H1 (cell line): Measurements from ENCODE around the gene USP1. TPM values are rescaled to one million over a fixed set of nuclear protein-coding genes. Genes with fewer than 3 reads are reported as not detected.

Source experiments
- CTCF ChIA-PET: fragments of 300-600 bp; sonication (Branson Sonifier 250); formaldehyde crosslinking; loops from one replicate; lab custom pipeline; 2021; ENCODE audit not compliant: partially characterized antibody; lab: Charles Lee
- POLR2A ChIA-PET: fragments of 300-600 bp; sonication (Branson Sonifier 250); formaldehyde crosslinking; loops from one replicate; lab custom pipeline; 2021; ENCODE audit warnings: inconsistent platforms; ENCODE audit not compliant: partially characterized antibody; lab: Charles Lee
- DNase-seq, 2 experiments: peaks; one replicate each; pipeline versions ENCODE4 v3.0.0 to v3.0.0-alpha.2; 2010 to 2022; ENCODE audit warnings: low spot score in 2 of 2, low read depth in 1 of 2, mixed read lengths in 1 of 2
- FAIRE-seq: peaks from 2 replicates; lab custom pipeline; 2011; peaks lifted over from hg19 to GRCh38; lab: Jason Lieb, UNC
- H2AFZ ChIP-seq: 2 replicates; pipeline ENCODE4 v1.8.1; 2012; ENCODE audit warnings: low read length, inconsistent platforms
- H2AK5ac ChIP-seq: 2 replicates; pipeline ENCODE4 v1.6.1; 2013; ENCODE audit warnings: low read depth, low read length
- H2BK120ac ChIP-seq: replicated peaks from 2 replicates; pipeline ENCODE3; 2013; ENCODE audit warnings: low read depth, low read length, inconsistent platforms
- H2BK12ac ChIP-seq: 2 replicates; pipeline ENCODE4 v1.6.1; 2013; ENCODE audit warnings: low read depth, low read length
- H2BK15ac ChIP-seq: 2 replicates; pipeline ENCODE4 v1.6.1; 2013; ENCODE audit warnings: low read length
- H2BK20ac ChIP-seq: 2 replicates; pipeline ENCODE4 v1.6.1; 2013; ENCODE audit warnings: low read length
- H2BK5ac ChIP-seq: 2 replicates; pipeline ENCODE4 v1.6.1; 2013; ENCODE audit warnings: low read depth, low read length
- H3K14ac ChIP-seq: 2 replicates; pipeline ENCODE4 v1.6.1; 2013; ENCODE audit warnings: inconsistent platforms; ENCODE audit not compliant: insufficient read length
- H3K18ac ChIP-seq: 2 replicates; pipeline ENCODE4 v1.6.1; 2013; ENCODE audit warnings: low read length; ENCODE audit errors: extremely low read depth
- H3K23ac ChIP-seq: 2 replicates; pipeline ENCODE4 v1.6.1; 2013; ENCODE audit warnings: inconsistent platforms; ENCODE audit not compliant: insufficient read length
- H3K23me2 ChIP-seq: 2 replicates; pipeline ENCODE4 v1.6.1; 2013; ENCODE audit warnings: low read depth, low read length
- H3K27ac ChIP-seq: 2 replicates; pipeline ENCODE4 v1.6.1; 2011; ENCODE audit warnings: low read depth, low read length, inconsistent platforms
- H3K27me3 ChIP-seq, 4 experiments: replicated peaks in 1 of 4; 1 replicate in 1 of 4; 2 replicates in 3 of 4; pipeline versions ENCODE4 v1.6.1 to v1.8.1; 2011 to 2013; ENCODE audit warnings: low read length in 3 of 4, mild to moderate bottlenecking in 3 of 4, inconsistent platforms in 2 of 4, mixed read lengths in 2 of 4, moderate library complexity in 1 of 4; ENCODE audit not compliant: control insufficient read depth in 3 of 4, insufficient read depth in 3 of 4; ENCODE audit errors: extremely low read depth in 1 of 4
- H3K36me3 ChIP-seq, 4 experiments: 2 replicates each; pipeline versions ENCODE4 v1.6.1 to v1.8.1; 2011 to 2013; ENCODE audit warnings: mild to moderate bottlenecking in 4 of 4, low read length in 3 of 4, moderate library complexity in 2 of 4, control low read depth in 1 of 4, inconsistent platforms in 1 of 4; ENCODE audit not compliant: insufficient read depth in 4 of 4, control insufficient read depth in 2 of 4
- H3K4ac ChIP-seq: replicated peaks from 2 replicates; pipeline ENCODE3; 2013; ENCODE audit warnings: low read length, low read depth, mixed read lengths, inconsistent platforms; ENCODE audit not compliant: insufficient read length
- H3K4me1 ChIP-seq, 4 experiments: replicated peaks in 1 of 4; 1 replicate in 1 of 4; 2 replicates in 3 of 4; pipeline versions ENCODE4 v1.6.1 to v1.8.1; 2011 to 2013; ENCODE audit warnings: low read length in 3 of 4, inconsistent platforms in 2 of 4, mixed read lengths in 1 of 4; ENCODE audit not compliant: insufficient read depth in 4 of 4, control insufficient read depth in 3 of 4
- H3K4me2 ChIP-seq, 2 experiments: 2 replicates each; pipeline versions ENCODE4 v1.6.1 to v1.8.1; 2011 to 2013; ENCODE audit warnings: low read depth in 2 of 2, low read length in 2 of 2, control low read depth in 1 of 2, inconsistent platforms in 1 of 2, mild to moderate bottlenecking in 1 of 2; ENCODE audit not compliant: insufficient read depth in 1 of 2
- H3K4me3 ChIP-seq, 4 experiments: fragments of 200-600, 300-600 bp in 1 of 4; sonication (generic), shearing (Covaris generic), sonication (Bioruptor Twin) in 1 of 4; 2 replicates each; pipeline versions ENCODE4 v1.5.1 to v1.8.1; 2011 to 2016; ENCODE audit warnings: low read length in 4 of 4, low read depth in 3 of 4, control low read depth in 2 of 4, inconsistent platforms in 2 of 4, mild to moderate bottlenecking in 2 of 4, mixed read lengths in 1 of 4, moderate library complexity in 1 of 4; ENCODE audit not compliant: insufficient read depth in 2 of 4; ENCODE audit errors: extremely low read depth in 1 of 4
- H3K56ac ChIP-seq: replicated peaks from 2 replicates; pipeline ENCODE3; 2013; ENCODE audit warnings: low read depth, mild to moderate bottlenecking, mixed read lengths, low read length, inconsistent platforms; ENCODE audit not compliant: insufficient read length
- H3K79me1 ChIP-seq: 2 replicates; pipeline ENCODE4 v1.6.1; 2013; ENCODE audit warnings: low read depth, low read length, control low read depth
- H3K79me2 ChIP-seq, 2 experiments: 2 replicates each; pipeline versions ENCODE4 v1.6.1 to v1.8.1; 2012 to 2013; ENCODE audit warnings: low read length in 2 of 2, mild to moderate bottlenecking in 2 of 2, inconsistent platforms in 1 of 2; ENCODE audit not compliant: insufficient read depth in 2 of 2, control insufficient read depth in 1 of 2
- H3K9ac ChIP-seq, 4 experiments: replicated peaks in 1 of 4; 1 replicate in 1 of 4; 2 replicates in 3 of 4; pipeline versions ENCODE4 v1.6.1 to v1.8.1; 2011 to 2013; ENCODE audit warnings: low read depth in 3 of 4, low read length in 3 of 4, control low read depth in 2 of 4, mild to moderate bottlenecking in 2 of 4, moderate library complexity in 2 of 4, inconsistent platforms in 1 of 4; ENCODE audit errors: extremely low read depth in 1 of 4
- H3K9me3 ChIP-seq, 2 experiments: 2 replicates each; pipeline versions ENCODE4 v1.6.1 to v1.8.1; 2012 to 2013; ENCODE audit warnings: mild to moderate bottlenecking in 2 of 2, moderate library complexity in 2 of 2, control low read depth in 1 of 2, inconsistent platforms in 1 of 2, low read depth in 1 of 2, low read length in 1 of 2, mixed read lengths in 1 of 2; ENCODE audit not compliant: insufficient read depth in 2 of 2
- H4K20me1 ChIP-seq, 2 experiments: replicated peaks in 1 of 2; 2 replicates each; pipeline versions ENCODE3 to v1.8.1; 2011 to 2013; ENCODE audit warnings: inconsistent platforms in 2 of 2, low read length in 2 of 2, mild to moderate bottlenecking in 1 of 2; ENCODE audit not compliant: insufficient read depth in 2 of 2, control insufficient read depth in 1 of 2
- H4K5ac ChIP-seq: 2 replicates; pipeline ENCODE4 v1.6.1; 2013; ENCODE audit warnings: low read length, low read depth, mixed read lengths, inconsistent platforms; ENCODE audit not compliant: insufficient read length
- H4K8ac ChIP-seq: 2 replicates; pipeline ENCODE4 v1.8.0; 2013; ENCODE audit warnings: mild to moderate bottlenecking, moderate library complexity, low read length, inconsistent platforms; ENCODE audit not compliant: insufficient read depth; ENCODE audit errors: extremely low read depth
- H4K91ac ChIP-seq: replicated peaks from 2 replicates; pipeline ENCODE3; 2013; ENCODE audit warnings: low read length, mixed read lengths, inconsistent platforms; ENCODE audit not compliant: insufficient read length
- CREB1 ChIP-seq: IDR thresholded peaks from 2 replicates; pipeline ENCODE4 v1.6.1; 2012; ENCODE audit warnings: inconsistent platforms
- CTBP2 ChIP-seq: IDR thresholded peaks from 2 replicates; pipeline ENCODE4 v1.7.0; 2011; ENCODE audit warnings: borderline replicate concordance, mild to moderate bottlenecking, moderate library complexity, mixed read lengths, low read length; ENCODE audit not compliant: insufficient read depth, insufficient read length
- CTCF ChIP-seq, 3 experiments: IDR thresholded peaks; 1 replicate in 2 of 3; 2 replicates in 1 of 3; pipeline versions ENCODE4 v1.5.1 to v1.6.1; 2011; ENCODE audit warnings: low read length in 3 of 3, mild to moderate bottlenecking in 3 of 3, inconsistent platforms in 2 of 3, low read depth in 1 of 3, moderate library complexity in 1 of 3; ENCODE audit not compliant: insufficient read depth in 1 of 3; ENCODE audit errors: control extremely low read depth in 1 of 3
- EZH2 ChIP-seq: fragments of 200-600 bp; sonication (generic); IDR thresholded peaks from 2 replicates; pipeline ENCODE4 v1.7.1; 2012; ENCODE audit warnings: low read depth, mild to moderate bottlenecking, moderate library complexity, low read length, inconsistent platforms; ENCODE audit not compliant: severe bottlenecking
- RBBP5 ChIP-seq: IDR thresholded peaks from 2 replicates; pipeline ENCODE4 v1.7.1; 2012; ENCODE audit warnings: low read depth, mild to moderate bottlenecking, inconsistent platforms, low read length, moderate library complexity, borderline replicate concordance
- WGBS, 2 experiments: shearing (Covaris generic) in 1 of 2; methylation state at CpG; one replicate each; pipeline versions ENCODE4 v1.1.6 to v1.1.7; 2013 to 2015; ENCODE audit warnings: low lambda C conversion rate in 2 of 2, mixed read lengths in 2 of 2, inconsistent platforms in 1 of 2, low coverage in 1 of 2, missing lambda C conversion rate in 1 of 2; ENCODE audit not compliant: insufficient replicate concordance in 2 of 2, insufficient coverage in 1 of 2, insufficient read length in 1 of 2; ENCODE audit errors: extremely low coverage in 1 of 2, missing lambda C conversion rate in 1 of 2; 5-methylcytosine and 5-hydroxymethylcytosine counted together
- polyA plus RNA-seq, 7 experiments: library from polyadenylated mRNA; depleted of rRNA in 3 of 7; stranded (reverse) in 5 of 7; unstranded in 2 of 7; fragments of >200 nt in 5 of 7; fragments of 200-250 nt in 2 of 7; gene quantifications; 1 replicate in 5 of 7; 2 replicates in 1 of 7; 4 replicates in 1 of 7; pipeline versions ENCODE4 v1.2.1 to v1.2.3, GENCODE V29; 2011 to 2013; ENCODE audit warnings: missing spikeins in 2 of 7, mixed read lengths in 2 of 7
- total RNA-seq: library from RNA; stranded (reverse); fragmentation: NEBNext Ultra II Directional; extraction: Animal tissue kit (Norgen Biotek cat#: 25700); gene quantifications from 2 replicates; pipeline ENCODE4 v1.2.1, GENCODE V29; 2021

Gene USP1
- total and polyA plus RNA-seq, 2 of the 8 experiments (the other 6 are each of a cell fraction or from before 2014, with no cell fraction given), result 9.1 to 49.6 TPM

DNA sequence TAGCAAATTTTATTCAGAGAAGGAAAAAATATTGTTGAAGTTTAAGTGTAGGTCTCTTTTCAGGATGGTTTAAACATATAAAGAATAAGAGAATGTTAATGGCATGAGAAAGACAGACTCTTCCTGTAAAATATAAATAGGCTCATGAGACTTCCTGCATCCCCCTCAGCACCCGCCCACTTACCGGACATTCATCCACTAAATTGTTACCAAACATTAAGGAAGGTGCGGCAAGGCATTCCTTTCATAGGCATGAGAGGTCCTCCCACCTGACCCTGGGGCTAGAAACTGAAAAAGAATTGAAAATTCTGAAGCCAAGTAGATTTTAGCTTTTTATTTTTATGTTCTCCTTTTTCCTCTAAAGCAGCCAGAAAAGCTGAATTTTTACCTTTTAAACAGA lies 10.6 kb upstream of the USP1 start:
- POLR2A ChIA-PET, result interaction anchor here (1.8 to 3.2 kb wide), 3 partner anchors 9 to 228 kb away, joined by 5 to 16 read pairs (median 11); partner anchors contain the start of gene USP1
- H2BK15ac ChIP-seq, result no peak overlapping the region
- no peak overlapping the region for H3K18ac ChIP-seq
- H2BK12ac ChIP-seq, result no peak overlapping the region
- no peak overlapping the region for H2BK20ac ChIP-seq
- no peaks in the 10 kb centered on the region for H3K36me3 ChIP-seq
- H3K27ac ChIP-seq, result no peak overlapping the region
- H3K4me2 ChIP-seq, result no peak overlapping the region
- no peak overlapping the region for H3K56ac ChIP-seq
- H2AK5ac ChIP-seq, result no peak overlapping the region
- no peaks in the 10 kb centered on the region for H3K79me2 ChIP-seq
- no peaks in the 10 kb centered on the region for H4K20me1 ChIP-seq
- CTCF ChIA-PET, result interaction anchor here (1.4 to 2.9 kb wide), 3 partner anchors 19 to 282 kb away, joined by 4 to 10 read pairs (median 6); no protein-coding TSS in a partner anchor
- no peak for FAIRE-seq
- no peak overlapping the region for H3K23ac ChIP-seq
- no peak for TF ChIP-seq CTBP2
- TF ChIP-seq CTCF (IDR thresholded peaks at IDR 0.05; ENCODE audit: control extremely low read depth in 1 of 3, insufficient read depth in 1 of 3, low read depth in 1 of 3, low read length in 3 of 3), result no peak
- no peak for TF ChIP-seq RBBP5
- no peak for TF ChIP-seq EZH2
- TF ChIP-seq CREB1, result no peak
- TF ChIP-seq, all 59 proteins: peak for 0
- Histone ChIP-seq H4K5ac (no peak overlapping the region), H3K27me3 (no peaks in the 10 kb centered on the region), H3K79me1 (no peaks in the 10 kb centered on the region), H2AFZ (no peak overlapping the region), H4K91ac (no peak overlapping the region), H3K14ac (no peak overlapping the region), H3K4me3 (no peak overlapping the region), H3K23me2 (no peaks in the 10 kb centered on the region), H3K9me3 (no peaks in the 10 kb centered on the region), H2BK5ac (no peak overlapping the region), H3K4me1 (peaks cover 0 to 3% (median 1%) of the 10 kb centered on the region in 4 experiments; a peak in 2 of 7 replicates), H2BK120ac (no peak overlapping the region), H3K4ac (no peak overlapping the region), H4K8ac (no peak overlapping the region), H3K9ac (no peak overlapping the region)
- DNase-seq, result no peak
- WGBS, 2 experiments, result 63% methylated on average over 3 of the region's 3 CpGs; no CpG with 5 or more reads in 1 of the 2 experiments
